ENCODE measurements around the gene TOX2.

The TOX2 gene

DNA sequence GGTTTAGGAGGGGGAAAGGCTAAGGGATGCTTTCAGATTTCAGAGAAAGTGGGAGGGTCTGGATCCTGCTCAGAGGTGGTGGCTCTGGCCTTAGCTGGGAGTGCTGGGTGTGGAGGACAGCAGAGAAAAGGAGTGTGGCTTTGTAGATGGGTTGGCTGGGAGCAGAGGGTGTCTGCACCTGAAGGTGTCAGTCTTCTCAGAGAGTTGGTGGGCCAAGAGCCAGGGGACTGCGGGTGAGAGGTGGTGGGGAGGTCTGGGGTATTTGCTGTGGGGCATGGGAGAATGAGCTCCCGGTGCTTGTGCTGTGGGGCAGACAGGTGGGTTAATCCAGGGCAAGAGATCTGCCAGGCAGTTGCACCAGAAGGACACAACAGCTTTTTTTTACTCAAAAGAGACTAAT, 67.4 kb downstream of the TOX2 start:
- DNase-seq, result no peak

GRCh38 chr20:43982886-43983285, 68.2 kb downstream of the TOX2 start:
- no peak for DNase-seq

DNA sequence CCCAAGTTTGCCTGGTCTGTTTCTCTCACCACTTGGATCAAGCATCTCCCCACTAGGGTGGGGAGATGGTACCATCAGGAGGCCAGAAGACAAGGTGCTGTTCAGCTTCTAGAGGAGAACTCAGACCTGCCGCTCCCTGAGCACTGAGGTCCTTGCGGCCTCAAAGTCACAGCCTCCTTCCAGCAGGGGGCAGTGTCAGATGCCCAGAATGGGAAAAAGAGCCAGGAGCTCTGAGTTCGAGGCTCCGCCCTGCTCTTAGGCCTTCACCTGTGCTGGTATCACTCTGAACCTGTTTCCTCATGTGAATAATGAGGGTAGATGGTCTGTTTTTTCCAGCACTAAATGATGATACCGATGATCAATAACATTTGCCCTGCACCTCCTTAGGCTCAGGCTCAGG, 68.7 kb downstream of the TOX2 start:
- DNase-seq, result peak; percentile 30

GRCh38 chr20:43983904-43984361, 69.3 kb downstream of the TOX2 start:
- DNase-seq, result no peak

DNA sequence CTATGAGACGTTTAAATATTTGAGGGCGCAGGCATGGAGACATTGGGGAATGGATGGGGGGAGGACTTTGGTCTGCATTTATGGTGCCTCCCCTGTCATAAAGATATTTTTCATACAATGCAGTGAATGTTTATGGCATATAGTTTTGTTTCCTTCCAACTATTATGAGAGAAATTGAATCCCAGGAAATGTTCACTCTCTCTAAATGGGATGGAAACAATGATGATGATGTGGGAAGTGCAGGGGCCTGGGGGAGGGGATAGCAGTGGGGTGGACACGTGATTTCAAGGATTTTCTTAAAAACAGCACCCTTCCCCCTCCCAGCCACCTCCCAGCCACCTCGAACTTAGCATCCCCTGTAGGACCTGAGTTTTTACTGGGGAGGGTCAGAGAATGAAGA, 69.9 kb downstream of the TOX2 start:
- DNase-seq, result no peak

GRCh38 chr20:43985121-43985520, 70.5 kb downstream of the TOX2 start:
- DNase-seq, result no peak

DNA sequence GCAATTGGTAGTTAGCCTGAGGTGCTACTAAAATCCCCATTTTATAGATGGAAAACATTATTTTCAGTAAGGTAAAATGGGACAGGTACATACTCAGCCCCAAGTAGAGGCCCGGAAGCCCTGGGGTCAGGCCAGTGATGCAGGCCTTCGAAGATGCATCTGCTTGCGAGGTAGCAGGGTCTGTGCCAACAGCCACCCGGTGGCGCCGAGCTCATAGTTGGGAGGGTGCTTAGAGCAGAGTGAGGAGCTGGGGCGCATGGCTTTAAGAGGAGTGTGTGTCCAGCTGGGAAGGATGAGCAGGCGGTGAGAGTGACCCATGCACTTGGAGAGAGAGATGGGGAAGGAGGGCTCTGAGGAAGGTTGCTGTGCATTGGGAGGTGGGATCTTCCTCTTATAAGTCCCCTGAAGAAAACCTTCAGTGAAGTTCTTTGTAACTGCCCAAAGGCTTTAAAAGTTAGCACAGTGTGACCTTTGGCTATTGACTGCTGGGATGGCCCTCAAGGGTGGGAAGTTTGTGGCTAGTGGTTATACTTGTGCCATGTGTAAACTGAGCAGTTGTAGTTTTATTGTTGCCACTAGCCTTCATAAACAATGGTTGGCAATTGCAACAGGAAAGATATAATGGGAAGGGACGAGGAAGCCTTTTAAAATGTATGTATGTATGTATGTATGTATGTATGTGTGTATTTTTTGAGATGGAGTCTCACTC, 71.1 kb downstream of the TOX2 start:
- no peak for DNase-seq

DNA sequence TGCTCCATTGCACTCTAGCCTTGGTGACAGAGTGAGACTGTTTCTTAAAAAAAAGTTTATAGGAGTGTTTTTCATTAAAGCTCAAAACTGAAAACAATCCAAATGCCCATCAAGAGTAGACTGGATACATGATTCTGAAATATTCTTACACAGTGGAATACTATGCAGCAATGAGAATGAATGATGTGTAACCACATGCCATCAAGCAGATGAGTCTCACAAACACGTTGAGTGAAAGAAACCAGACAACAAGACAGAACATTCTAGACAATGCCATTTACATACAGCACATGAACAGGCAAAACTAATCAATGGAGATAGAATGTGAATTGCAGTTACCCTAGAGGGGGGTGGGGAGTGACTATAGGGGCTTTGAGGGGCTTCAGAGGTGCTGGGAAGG, 72.4 kb downstream of the TOX2 start:
- DNase-seq, result no peak

- no peak for DNase-seq
Observed at GRCh38 chr20:43987531-43987930, 72.9 kb downstream of the TOX2 start.

GRCh38 chr20:43988451-43988850, 73.8 kb downstream of the TOX2 start:
- no peak for DNase-seq

DNA sequence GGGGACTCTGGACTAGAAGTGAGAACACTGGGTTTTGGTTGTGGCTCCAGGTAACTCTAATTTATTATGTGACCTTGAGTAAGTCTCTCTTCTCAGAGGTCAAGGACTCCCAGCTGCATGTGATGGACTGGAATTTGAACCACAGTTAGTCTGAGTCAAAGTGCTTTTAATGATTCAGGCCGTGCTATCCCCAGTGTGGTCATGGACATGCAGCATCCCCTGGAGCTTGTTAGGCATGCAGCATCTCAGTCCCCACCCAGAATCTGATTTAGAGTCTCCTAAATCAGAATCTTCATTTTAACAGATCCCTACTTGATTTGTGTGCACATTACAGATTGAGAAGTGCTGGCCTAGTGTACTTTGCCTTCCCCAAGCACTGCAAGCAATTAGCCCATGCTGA, 74.2 kb downstream of the TOX2 start:
- no peak for DNase-seq

DNA sequence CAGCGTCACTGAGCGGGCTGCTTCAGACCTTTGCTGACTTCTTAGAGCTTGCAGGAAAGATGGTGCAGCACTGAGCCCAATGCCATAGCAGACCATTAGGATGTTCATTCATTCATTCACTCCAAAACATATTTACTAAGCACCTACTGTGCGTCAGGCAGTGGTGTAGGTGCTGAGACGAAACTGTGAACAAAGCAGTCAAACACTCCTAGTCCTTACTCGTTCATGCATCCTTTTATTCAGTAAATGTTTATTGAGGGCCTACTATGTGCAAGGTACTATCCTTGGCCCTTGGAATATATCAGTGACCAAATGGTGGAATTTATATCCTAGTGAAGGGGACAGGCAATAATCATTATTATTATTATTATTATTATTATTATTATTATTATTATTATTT, 76.6 kb downstream of the TOX2 start:
- no peak for DNase-seq

DNA sequence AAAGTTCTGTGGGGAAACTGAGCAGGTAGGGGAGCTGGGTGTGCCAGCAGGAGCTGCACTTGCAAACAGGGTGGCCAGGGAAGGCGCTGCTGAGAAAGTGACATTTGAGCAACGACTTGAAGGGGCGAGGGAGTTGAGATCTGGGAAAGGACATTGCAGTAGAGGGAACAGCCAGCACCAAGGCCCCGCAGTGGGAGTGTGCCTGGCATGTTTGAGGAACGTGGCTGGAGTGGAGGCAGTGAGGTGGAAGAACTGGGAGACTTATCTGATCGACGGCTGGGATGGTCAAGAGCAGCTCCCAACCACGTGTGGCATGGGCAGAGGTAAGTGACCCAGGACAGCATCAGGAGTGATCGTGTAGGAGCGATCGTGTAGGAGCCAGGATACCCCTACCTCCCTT, 77.3 kb downstream of the TOX2 start:
- no peak for DNase-seq

- no peak for DNase-seq
Observed at GRCh38 chr20:43992885-43993284, 78.2 kb downstream of the TOX2 start.

- no peak for DNase-seq
Observed at GRCh38 chr20:43993560-43993959, 78.9 kb downstream of the TOX2 start.

GRCh38 chr20:43994486-43995100, 79.9 kb downstream of the TOX2 start:
- no peak for DNase-seq

DNA sequence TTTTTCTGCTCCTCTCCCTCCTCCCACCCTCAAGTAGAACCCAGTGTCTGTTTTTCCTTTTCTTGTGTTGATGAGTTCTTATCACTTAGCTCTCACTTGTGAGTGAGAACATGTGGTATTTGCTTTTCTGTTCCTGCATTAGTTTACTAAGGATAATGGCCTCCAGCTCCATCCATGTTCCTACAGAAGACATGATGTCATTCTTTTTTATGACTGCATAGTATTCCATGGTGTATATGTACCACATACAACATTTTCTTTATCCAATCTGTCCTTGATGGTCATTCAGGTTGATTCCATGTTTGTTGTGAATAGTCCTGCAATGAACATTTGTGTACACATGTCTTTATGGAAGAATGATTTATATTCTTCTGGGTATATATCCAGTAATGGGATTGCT, 81.0 kb downstream of the TOX2 start:
- no peak for DNase-seq

GRCh38 chr20:43996240-43996930, 81.7 kb downstream of the TOX2 start:
- DNase-seq, result no peak

GRCh38 chr20:43999848-44000247, 85.2 kb downstream of the TOX2 start:
- DNase-seq, result no peak

DNA sequence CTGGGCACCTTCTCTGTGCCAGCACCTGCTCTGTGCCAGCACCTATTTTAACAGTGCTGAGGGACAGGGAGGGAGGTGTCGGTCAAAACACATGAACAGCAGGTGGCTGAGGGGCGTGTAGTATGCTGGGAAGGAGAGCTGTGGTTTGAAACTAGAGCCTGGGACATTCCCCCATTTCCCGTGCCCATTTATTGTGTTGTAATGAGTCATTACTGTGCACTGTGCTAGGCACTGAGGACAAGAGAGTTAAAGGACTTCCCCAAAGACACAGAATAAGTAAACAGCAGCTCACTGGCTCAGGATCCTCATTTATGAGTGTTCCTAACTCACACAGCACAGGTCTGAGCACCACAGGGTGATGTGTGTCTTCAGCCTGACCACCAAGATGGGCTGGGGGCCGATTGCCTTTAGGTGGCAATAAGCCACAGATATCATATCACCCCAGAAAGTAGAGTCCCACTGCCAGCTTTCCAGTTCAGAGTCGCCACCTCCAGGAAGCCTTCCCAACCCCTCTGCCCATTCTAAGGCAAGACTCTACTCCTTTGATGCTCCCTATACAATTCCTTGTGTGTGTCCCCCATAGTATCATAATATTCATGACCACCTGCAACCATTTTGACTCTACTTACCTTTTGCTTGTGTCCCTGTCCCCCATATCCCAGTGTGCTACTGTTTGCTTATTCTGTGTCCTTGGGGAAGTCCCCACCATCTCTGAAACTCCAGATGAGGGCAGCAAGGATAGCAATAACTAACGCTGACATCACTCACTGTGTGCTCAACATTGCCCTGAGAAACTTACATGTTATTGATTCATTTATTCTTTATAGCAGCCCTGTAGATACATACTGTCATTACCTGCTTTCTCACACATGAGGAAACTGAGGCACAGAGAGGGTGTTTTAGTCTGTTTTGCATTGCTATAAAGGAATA, 87.3 kb downstream of the TOX2 start:
- DNase-seq, result no peak

- DNase-seq, result no peak
Observed at GRCh38 chr20:44002861-44003260, 88.2 kb downstream of the TOX2 start.

GRCh38 chr20:44003609-44004008, 89.0 kb downstream of the TOX2 start:
- DNase-seq, result no peak

DNA sequence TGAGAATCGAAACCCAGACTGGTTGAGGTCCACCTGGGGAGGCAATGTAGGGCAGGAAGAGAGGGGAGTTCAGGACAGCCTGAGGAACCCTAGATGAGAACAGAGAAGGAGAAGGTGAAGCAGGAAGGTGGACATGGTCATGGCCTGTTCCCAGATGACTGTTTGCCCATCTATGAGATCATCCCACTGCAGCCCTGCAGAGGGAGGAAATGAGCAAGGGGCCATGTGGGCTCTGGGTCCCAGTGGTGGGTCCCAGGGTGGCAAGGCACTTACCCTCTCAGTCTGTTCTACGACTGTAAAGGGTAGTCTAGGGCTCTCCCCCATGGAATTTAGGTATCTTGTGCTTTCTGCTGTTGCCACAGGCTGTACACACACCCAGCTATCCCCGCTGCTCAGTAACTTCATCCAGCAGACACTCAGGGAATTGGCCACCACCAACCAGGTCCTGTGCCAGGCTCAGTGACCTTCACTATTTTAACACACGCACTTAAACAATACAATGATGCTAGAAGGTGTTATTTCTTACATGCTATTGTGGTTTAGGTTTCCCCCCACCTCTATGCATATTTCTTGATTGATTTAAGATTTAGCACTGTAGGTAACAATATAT, 89.8 kb downstream of the TOX2 start:
- DNase-seq, result no peak

Measured in stimulated activated CD4-positive, alpha-beta T cell treated with anti-CD3 and anti-CD28 coated beads, Interleukin-12 subunit alpha, Interleukin-12 subunit beta, amount 100 ng/mL, for 4 hours (primary cell).